Cortex of kidney (tissue), 1 donor: ENCODE results near the gene PEAK3.

Source experiments
- DNase-seq: peaks from one replicate; lab custom pipeline; 2025; lab: John Stamatoyannopoulos, UW

Gene PEAK3

GRCh38 chr19:2249880-2250765 lies 31.9 kb downstream of the PEAK3 start:
- no peak for DNase-seq

GRCh38 chr19:2249010-2249866 lies 32.7 kb downstream of the PEAK3 start, which contains the start of gene AMH:
TSS of gene AMH (plus strand) at chr19:2249323. CDS start at chr19:2249333, 10 bp downstream.
- DNase-seq: no peak

GRCh38 chr19:2248136-2249009 lies 33.6 kb downstream of the PEAK3 start:
- DNase-seq: no peak

- no peak for DNase-seq
These were observed 34.4 kb downstream of the PEAK3 start for GRCh38 chr19:2247433-2248101.

- no peak for DNase-seq
These were observed 35.1 kb downstream of the PEAK3 start for GRCh38 chr19:2246801-2247361.

GRCh38 chr19:2246014-2246620 lies 35.9 kb downstream of the PEAK3 start:
- no peak for DNase-seq

- no peak for DNase-seq
These were observed 36.7 kb downstream of the PEAK3 start for GRCh38 chr19:2245273-2245672.

- no peak for DNase-seq
These were observed 37.5 kb downstream of the PEAK3 start for GRCh38 chr19:2244486-2244885.

- no peak for DNase-seq
These were observed 37.9 kb downstream of the PEAK3 start for GRCh38 chr19:2244125-2244411.

GRCh38 chr19:2243274-2244124 lies 38.5 kb downstream of the PEAK3 start:
- DNase-seq: no peak

GRCh38 chr19:2242816-2243215 lies 39.2 kb downstream of the PEAK3 start:
- DNase-seq: no peak

GRCh38 chr19:2242092-2242537 lies 39.9 kb downstream of the PEAK3 start:
- no peak for DNase-seq

GRCh38 chr19:2240881-2241760 lies 40.9 kb downstream of the PEAK3 start:
- DNase-seq: no peak

GRCh38 chr19:2239771-2240770 lies 41.9 kb downstream of the PEAK3 start:
- no peak for DNase-seq

- no peak for DNase-seq
These were observed 42.8 kb downstream of the PEAK3 start for GRCh38 chr19:2239173-2239572.

- DNase-seq: no peak
These were observed 44.2 kb downstream of the PEAK3 start for GRCh38 chr19:2237869-2238153.

GRCh38 chr19:2237051-2237868 lies 44.7 kb downstream of the PEAK3 start:
- no peak for DNase-seq
